ENCODE results near the gene GALNT14. TPM values are rescaled to one million over a fixed set of nuclear protein-coding genes. Genes with fewer than 3 reads are reported as not detected.

Gene GALNT14
- polyA plus RNA-seq, 3 donors: 1.7 to 3.9 (median 2.1) TPM

- 61 to 83% (median 74%) methylated on average over 3 of the region's 3 CpGs for WGBS, 3 donors
Observed at GRCh38 chr2:31000970-31001369, 137.3 kb downstream of the GALNT14 start.

GRCh38 chr2:30998672-30999071 is 139.6 kb downstream of the GALNT14 start:
- 59 to 66% (median 60%) methylated on average over 3 of the region's 3 CpGs for WGBS, 3 donors
- no peak overlapping the region for H3K27ac ChIP-seq (ENCODE audit: low read depth, low read length)

More at GRCh38 chr2:31000970-31001369, 137.3 kb downstream of the GALNT14 start:
- no peak overlapping the region for H3K27ac ChIP-seq (ENCODE audit: low read depth, low read length)

GRCh38 chr2:30997979-30998378 is 140.3 kb downstream of the GALNT14 start:
- H3K27ac ChIP-seq (ENCODE audit: low read depth, low read length): no peak overlapping the region
- whole genome bisulfite sequencing, 3 donors: 46 to 72% (median 53%) methylated on average over 5 of the region's 5 CpGs

- 52 to 71% (median 62%) methylated on average over 11 of the region's 11 CpGs for WGBS, 3 donors
- H3K27ac ChIP-seq (ENCODE audit: low read depth, low read length): no peak overlapping the region
Observed at GRCh38 chr2:30994227-30995056, 143.8 kb downstream of the GALNT14 start.

DNA sequence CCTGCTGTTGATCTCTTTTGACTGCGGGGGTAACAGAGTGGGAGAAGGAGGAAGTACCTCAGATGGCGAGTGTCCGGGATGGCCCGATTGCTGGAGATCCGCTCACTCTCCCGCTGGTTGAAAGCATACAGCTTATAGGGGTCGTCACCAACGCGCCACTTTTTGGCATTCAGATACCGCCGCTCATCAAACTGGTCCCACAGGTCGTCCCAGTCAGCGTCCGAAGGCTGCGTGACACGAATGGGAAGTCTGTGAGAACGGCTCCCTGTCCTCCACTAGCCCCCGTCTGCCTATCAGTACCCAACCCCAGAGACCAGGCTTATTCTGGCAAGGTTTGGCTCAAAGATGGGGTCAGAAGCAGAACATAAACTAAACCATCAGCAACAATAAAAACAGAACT is 145.5 kb downstream of the GALNT14 start:
- no peak overlapping the region for H3K27ac ChIP-seq (ENCODE audit: low read depth, low read length)
- 88 to 94% (median 94%) methylated on average over 18 of the region's 18 CpGs for WGBS, 3 donors

DNA sequence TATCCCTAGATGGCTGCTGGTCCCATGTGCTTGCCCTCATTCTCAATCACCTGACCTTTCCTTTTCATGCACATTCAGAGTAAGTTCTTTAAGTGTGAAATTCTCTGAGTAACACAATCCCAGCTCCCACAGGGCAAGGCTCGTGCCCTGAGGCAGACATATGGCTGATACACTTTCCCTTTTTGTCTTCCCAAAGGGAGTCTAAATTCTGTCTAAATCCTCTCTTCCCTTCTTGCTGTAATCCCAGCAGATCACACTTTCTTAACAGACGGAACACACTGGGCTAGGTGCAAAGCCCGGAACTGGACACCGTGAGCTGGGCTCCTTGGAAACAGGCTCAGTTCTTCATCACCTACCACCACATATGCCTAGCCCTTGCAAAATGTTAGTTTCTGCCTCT is 147.6 kb downstream of the GALNT14 start:
- H3K27ac ChIP-seq (ENCODE audit: low read depth, low read length): no peak overlapping the region
- 49 to 79% (median 74%) methylated on average over 4 of the region's 4 CpGs for WGBS, 3 donors

DNA sequence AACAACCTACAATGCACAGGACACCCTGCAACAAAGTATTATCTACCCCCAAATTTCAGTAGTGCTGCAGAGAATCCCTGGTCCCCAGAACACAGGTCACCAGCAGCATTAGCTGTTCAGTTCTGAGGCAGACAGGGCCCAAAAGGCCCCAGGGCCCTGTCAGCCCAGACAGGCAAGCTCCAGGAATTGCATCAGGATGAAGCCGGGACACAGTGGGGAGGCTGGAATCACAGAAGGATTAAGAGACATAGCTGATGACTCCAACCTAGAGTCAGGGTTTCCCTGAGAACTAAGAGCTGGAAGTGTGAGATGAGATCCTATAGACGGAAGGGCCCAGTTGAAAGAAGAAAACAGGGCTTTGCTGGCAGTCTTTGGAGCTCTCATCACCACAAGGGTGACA is 148.1 kb downstream of the GALNT14 start:
- 86 to 96% (median 92%) methylated on average over 2 of the region's 2 CpGs for whole genome bisulfite sequencing, 3 donors
- no peak overlapping the region for H3K27ac ChIP-seq (ENCODE audit: low read depth, low read length)

- WGBS, 3 donors: 92 to 96% (median 95%) methylated on average over 1 of the region's 1 CpG
- H3K27ac ChIP-seq (ENCODE audit: low read depth, low read length): no peak overlapping the region
Observed at GRCh38 chr2:30989746-30990145, 148.5 kb downstream of the GALNT14 start.

DNA sequence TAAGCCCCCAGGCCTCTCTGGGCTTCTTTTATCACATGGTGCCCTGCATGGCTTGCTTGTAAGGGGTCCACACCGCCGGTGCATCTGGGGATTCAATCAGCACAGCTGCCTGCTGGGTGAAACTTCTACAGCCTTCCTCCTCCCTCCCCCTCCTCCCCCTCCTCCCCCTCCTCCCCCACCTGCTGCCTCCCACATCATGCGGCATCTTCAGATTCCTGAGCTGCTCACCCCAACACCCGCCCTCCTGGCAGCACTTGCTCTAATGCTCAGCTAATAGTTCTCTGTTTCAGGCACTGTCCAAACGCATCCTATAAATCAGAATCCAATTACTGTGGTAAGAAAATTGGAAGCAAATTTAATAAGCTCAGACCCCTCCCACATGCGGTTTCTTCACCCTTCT is 150.7 kb downstream of the GALNT14 start:
- 56 to 66% (median 66%) methylated on average over 5 to 6 of the region's 6 CpGs for WGBS, 3 donors
- no peak overlapping the region for H3K27ac ChIP-seq (ENCODE audit: low read depth, low read length)

GRCh38 chr2:30986231-30986580 is 152.0 kb downstream of the GALNT14 start:
- no peak overlapping the region for H3K27ac ChIP-seq (ENCODE audit: low read depth, low read length)
- 68 to 83% (median 72%) methylated on average over 5 of the region's 5 CpGs for WGBS, 3 donors

GRCh38 chr2:30985493-30986230 is 152.6 kb downstream of the GALNT14 start:
- 56 to 62% (median 56%) methylated on average over 9 of the region's 9 CpGs for WGBS, 3 donors
- H3K27ac ChIP-seq (ENCODE audit: low read depth, low read length): no peak overlapping the region

DNA sequence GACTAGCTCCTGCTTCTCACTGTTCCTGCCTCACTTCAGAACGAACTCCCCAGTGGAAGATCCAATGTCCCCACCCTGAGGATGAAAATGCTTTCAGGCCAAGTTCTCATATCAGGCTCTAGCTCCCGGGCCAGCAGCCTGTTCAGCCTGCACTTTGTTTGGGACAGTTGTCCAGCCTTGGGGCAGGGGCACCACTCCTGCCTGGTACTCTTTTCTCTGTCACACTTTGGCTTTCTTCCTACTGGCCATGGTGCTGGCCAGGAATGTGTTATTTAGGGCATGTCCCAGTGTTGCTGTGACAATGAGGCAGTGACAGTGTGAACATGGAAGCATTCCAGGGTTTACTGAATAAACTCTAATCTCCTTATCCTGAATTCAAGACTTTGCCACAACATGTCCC is 154.1 kb downstream of the GALNT14 start:
- no peak overlapping the region for H3K27ac ChIP-seq (ENCODE audit: low read depth, low read length)
- 57 to 73% (median 60%) methylated on average over 2 of the region's 2 CpGs for WGBS, 3 donors

DNA sequence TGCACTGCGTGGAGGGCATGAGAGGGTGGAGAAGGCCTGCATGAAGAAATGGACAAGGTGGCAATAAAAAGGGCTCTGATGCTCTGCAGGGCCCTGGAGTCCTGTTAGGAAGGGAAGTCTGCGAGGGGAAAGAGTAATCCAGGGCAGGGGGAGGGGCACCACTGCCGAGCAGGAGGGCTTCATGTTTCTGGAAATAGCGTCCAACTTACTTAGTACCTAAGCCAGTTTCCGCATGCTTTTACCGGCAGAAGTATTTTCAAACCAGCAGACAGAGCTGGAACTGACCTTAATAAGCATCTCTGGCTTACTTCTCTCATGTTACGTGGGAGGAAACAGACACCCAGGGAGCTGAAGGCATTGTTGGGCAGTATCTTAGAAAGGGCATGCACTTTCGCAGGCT is 156.7 kb downstream of the GALNT14 start:
- WGBS, 3 donors: 60 to 66% (median 65%) methylated on average over 8 of the region's 8 CpGs
- no peak overlapping the region for H3K27ac ChIP-seq (ENCODE audit: low read depth, low read length)

DNA sequence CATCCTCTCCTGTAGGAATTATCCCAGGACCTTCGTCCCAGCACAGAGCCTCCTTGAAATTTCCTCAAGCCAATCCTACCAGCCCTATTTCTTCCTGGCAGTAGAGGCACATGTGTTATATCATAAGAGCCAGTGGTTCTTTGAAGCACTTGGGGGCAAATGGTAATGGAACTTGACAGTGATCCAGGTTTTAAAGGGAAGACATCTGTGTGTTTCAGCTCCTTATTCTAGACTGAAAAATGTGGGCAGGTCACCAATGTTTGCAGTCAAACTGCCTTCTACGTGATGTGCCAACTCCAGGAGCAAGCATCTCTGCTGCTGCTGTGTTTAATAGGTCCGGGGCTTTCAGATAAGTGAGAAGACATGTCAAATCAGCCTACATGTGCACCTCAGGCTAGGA is 157.1 kb downstream of the GALNT14 start:
- H3K27ac ChIP-seq (ENCODE audit: low read depth, low read length): no peak overlapping the region
- WGBS, 3 donors: 67 to 77% (median 71%) methylated on average over 3 of the region's 3 CpGs

- WGBS, 3 donors: 65 to 76% (median 72%) methylated on average over 6 of the region's 6 CpGs
- no peak overlapping the region for H3K27ac ChIP-seq (ENCODE audit: low read depth, low read length)
Observed at GRCh38 chr2:30979822-30980245, 158.4 kb downstream of the GALNT14 start.

DNA sequence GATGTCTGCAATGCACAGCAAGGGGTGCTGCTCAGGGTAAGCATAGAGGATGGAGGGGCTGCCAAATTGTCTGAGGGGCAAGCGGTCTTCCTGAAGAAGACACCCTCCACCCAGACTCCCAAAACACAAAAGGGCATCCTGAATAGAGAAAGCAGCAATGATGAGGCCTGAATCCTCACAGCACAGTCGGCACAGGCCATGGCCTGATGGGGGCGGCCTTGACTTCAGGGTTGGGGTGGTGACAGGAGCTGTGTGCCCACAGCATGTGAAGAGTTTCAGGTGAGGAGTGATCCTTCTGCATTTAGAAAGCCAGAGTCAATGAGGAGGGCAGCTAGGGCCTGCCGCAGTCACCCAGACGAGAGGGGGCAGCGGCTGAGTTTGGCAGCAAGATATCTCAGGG is 159.4 kb downstream of the GALNT14 start:
- H3K27ac ChIP-seq (ENCODE audit: low read depth, low read length): no peak overlapping the region
- WGBS, 3 donors: 92 to 95% (median 93%) methylated on average over 6 of the region's 6 CpGs

- no peak overlapping the region for H3K27ac ChIP-seq (ENCODE audit: low read depth, low read length)
- 54 to 66% (median 61%) methylated on average over 5 of the region's 5 CpGs for WGBS, 3 donors
Observed at GRCh38 chr2:30978044-30978443, 160.2 kb downstream of the GALNT14 start.

- H3K27ac ChIP-seq (ENCODE audit: low read depth, low read length): no peak overlapping the region
- WGBS, 3 donors: 66 to 70% (median 68%) methylated on average over 3 of the region's 3 CpGs
Observed at GRCh38 chr2:30975156-30975555, 163.1 kb downstream of the GALNT14 start.

DNA sequence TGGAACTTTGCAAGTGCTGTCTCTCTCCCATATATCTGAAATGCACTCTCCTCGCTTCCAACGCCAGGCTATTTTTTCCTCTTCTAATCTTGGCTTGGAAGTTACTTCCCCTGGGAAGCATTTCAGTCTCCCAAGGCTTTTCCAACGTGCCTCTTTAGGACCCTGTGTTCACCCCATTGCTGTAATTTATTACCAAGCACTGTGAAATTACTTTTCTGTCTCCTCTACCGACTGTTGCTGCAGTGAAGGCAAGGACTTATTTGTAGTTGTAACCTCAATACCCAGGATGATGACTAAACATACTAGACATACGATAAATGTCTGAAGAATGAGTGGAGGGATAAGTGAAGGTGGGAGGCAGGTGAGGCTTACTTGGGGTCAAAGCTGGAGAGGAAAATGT is 163.7 kb downstream of the GALNT14 start:
- WGBS, 3 donors: 50 to 70% (median 55%) methylated on average over 5 of the region's 5 CpGs
- no peak overlapping the region for H3K27ac ChIP-seq (ENCODE audit: low read depth, low read length)

GRCh38 chr2:30974092-30974491 is 164.1 kb downstream of the GALNT14 start:
- 79 to 83% (median 81%) methylated on average over 1 of the region's 1 CpG for WGBS, 3 donors
- no peak overlapping the region for H3K27ac ChIP-seq (ENCODE audit: low read depth, low read length)

Measured in adipose tissue (tissue), 3 donors.